ENCODE measurements around the gene KRTAP5-4. TPM values are rescaled to one million over a fixed set of nuclear protein-coding genes. Genes with fewer than 3 reads are reported as not detected.
"Not testable (repeated sequence)": the region's sequence is repeated elsewhere in the genome, so short reads cannot be mapped to it uniquely, and the experiment has no call there.

The KRTAP5-4 gene
- total and polyA plus RNA-seq, 10 donors, result not detected

GRCh38 chr11:1648653-1649420 is 26.9 kb upstream of the KRTAP5-4 start:
- Histone ChIP-seq H3K9me3 (no peaks in the 10 kb centered on the region), H3K4me1 (peaks cover 5 to 16% (median 12%) of the 10 kb centered on the region in 6 donors), H3K27me3 (replicated peaks in 1 of 7) (peaks cover 0 to 37% (median 8%) of the 10 kb centered on the region in 7 donors), H3K4me3 (no peak overlapping the region), H3K36me3 (no peaks in the 10 kb centered on the region), H3K27ac (no peak overlapping the region)
- WGBS, 5 donors, result 83 to 91% (median 87%) methylated on average over 28 of the region's 28 CpGs
- TF ChIP-seq POLR2A (IDR thresholded peaks at IDR 0.05) (no peak), CTCF (IDR thresholded peaks at IDR 0.05 in 8 of 11, conservative IDR thresholded peaks at IDR 0.05 in 3 of 11) (no peak), POLR2AphosphoS5 (IDR thresholded peaks at IDR 0.05) (no peak)
- intact Hi-C loops (cut with DNase I; ENCODE audit: low total_unique reads), result no loop called here
- peak; percentile 56 for DNase-seq

- Histone ChIP-seq H3K9me3 (no peaks in the 10 kb centered on the region), H3K27me3 (replicated peaks in 1 of 7) (peaks cover 0 to 35% (median 6%) of the 10 kb centered on the region in 7 donors), H3K27ac (no peak overlapping the region), H3K36me3 (no peaks in the 10 kb centered on the region), H3K4me1 (peaks cover 4 to 9% (median 7%) of the 10 kb centered on the region in 6 donors), H3K4me3 (no peak overlapping the region)
- TF ChIP-seq POLR2A (IDR thresholded peaks at IDR 0.05) (no peak), CTCF (IDR thresholded peaks at IDR 0.05 in 8 of 11, conservative IDR thresholded peaks at IDR 0.05 in 3 of 11) (no peak), POLR2AphosphoS5 (IDR thresholded peaks at IDR 0.05) (no peak)
- intact Hi-C loops (cut with DNase I; ENCODE audit: low total_unique reads), result no loop called here
- WGBS, 5 donors, result 90 to 94% (median 91%) methylated on average over 26 to 35 of the region's 35 CpGs
- peak; percentile 56 for DNase-seq
These were observed 26.1 kb upstream of the KRTAP5-4 start for GRCh38 chr11:1647901-1648652.

- H3K4me3 ChIP-seq; H3K9me3 ChIP-seq; H3K36me3 ChIP-seq; H3K4me1 ChIP-seq; H3K27ac ChIP-seq; intact Hi-C loops (cut with DNase I; ENCODE audit: low total_unique reads): not testable (repeated sequence)
- peaks cover 0 to 32% (median 5%) of the 10 kb centered on the region in 7 donors for H3K27me3 ChIP-seq (replicated peaks in 1 of 7)
- peak; percentile 13 for DNase-seq
- WGBS, 5 donors, result 88 to 95% (median 91%) methylated on average over 10 of the region's 10 CpGs
These were observed 24.6 kb upstream of the KRTAP5-4 start for GRCh38 chr11:1646540-1646939.

GRCh38 chr11:1645357-1645821 is 23.5 kb upstream of the KRTAP5-4 start:
- 52 to 68% (median 52%) methylated on average over 8 to 12 of the region's 12 CpGs for WGBS, 5 donors
- no peak for TF ChIP-seq POLR2AphosphoS5 (IDR thresholded peaks at IDR 0.05)
- no peak for TF ChIP-seq POLR2A (IDR thresholded peaks at IDR 0.05)
- no peak for TF ChIP-seq CTCF (IDR thresholded peaks at IDR 0.05 in 8 of 11, conservative IDR thresholded peaks at IDR 0.05 in 3 of 11)
- intact Hi-C loops (cut with DNase I; ENCODE audit: low total_unique reads), result no loop called here
- H3K36me3 ChIP-seq, result no peaks in the 10 kb centered on the region
- DNase-seq, result peak; percentile 38
- H3K4me1 ChIP-seq, result no peaks in the 10 kb centered on the region
- no peak overlapping the region for H3K4me3 ChIP-seq
- peaks cover 0 to 43% (median 14%) of the 10 kb centered on the region in 7 donors for H3K27me3 ChIP-seq (replicated peaks in 1 of 7)
- H3K9me3 ChIP-seq, result no peaks in the 10 kb centered on the region
- no peak overlapping the region for H3K27ac ChIP-seq

Measured in spleen (tissue), 11 donors.